HCT116 (cell line): Measurements from ENCODE around the gene WNT8B. TPM values are rescaled to one million over a fixed set of nuclear protein-coding genes. Genes with fewer than 3 reads are reported as not detected.

Source experiments
- ATAC-seq: fragments of 200-7000 bp; cut with Tn5 transposase; 2 replicates; pipeline ENCODE4 v1.9.1; 2020; ENCODE audit warnings: mild to moderate bottlenecking, moderate library complexity
- BruUV-seq: library from RNA; stranded (reverse); fragments of 400-500 nt; replicated peaks from 2 replicates; lab custom pipeline; 2021; lab: Mats Ljungman, UMichigan
- CTCF ChIA-PET: fragments of 300-600 bp; sonication (Branson Sonifier 250); formaldehyde crosslinking; loops from one replicate; lab custom pipeline; 2021; ENCODE audit warnings: antibody characterized with exemption; lab: Charles Lee
- POLR2A ChIA-PET: fragments of 300-600, 350-600 bp; sonication (Branson Sonifier 250); formaldehyde crosslinking; loops from one replicate; lab custom pipeline; 2021; ENCODE audit warnings: antibody characterized with exemption; lab: Charles Lee
- RAD21 ChIA-PET, 2 experiments: fragments of 300-600 bp; sonication (Branson Sonifier 250); formaldehyde crosslinking; loops; one replicate each; lab custom pipeline; 2023; ENCODE audit warnings: low total read pairs in 2 of 2; ENCODE audit not compliant: uncharacterized antibody in 2 of 2, unreplicated experiment in 2 of 2, low non-redundant PET in 1 of 2; lab: Charles Lee
- DNase-seq: peaks from one replicate; pipeline ENCODE4 v3.0.0-alpha.2; 2010; ENCODE audit warnings: low read depth, low spot score
- H2AFZ ChIP-seq: fragments of 200-600 bp; shearing (Covaris generic), sonication (generic); 2 replicates; pipeline ENCODE4 v1.6.1; 2017; ENCODE audit warnings: low read depth, mixed run types, mixed read lengths, antibody characterized with exemption, low read length; ENCODE audit not compliant: poor library complexity, severe bottlenecking
- H3K27ac ChIP-seq: 2 replicates; pipeline ENCODE4 v1.5.1; 2012; ENCODE audit warnings: low read depth, low read length
- H3K27me3 ChIP-seq: fragments of 200-600 bp; sonication (generic); 2 replicates; pipeline ENCODE4 v1.6.1; 2016; ENCODE audit warnings: mixed run types, low read length, mixed read lengths; ENCODE audit not compliant: insufficient read depth
- H3K36me3 ChIP-seq, 2 experiments: fragments of 200-500 bp in 1 of 2; fragments of 200-600 bp in 1 of 2; sonication (Bioruptor generic) in 1 of 2; sonication (generic) in 1 of 2; 2 replicates each; pipeline versions ENCODE4 v1.5.1 to v1.6.1; 2014 to 2016; ENCODE audit warnings: low read length in 2 of 2, inconsistent platforms in 1 of 2, mixed read lengths in 1 of 2, mixed run types in 1 of 2; ENCODE audit not compliant: insufficient read depth in 2 of 2, control insufficient read depth in 1 of 2
- H3K4me1 ChIP-seq, 2 experiments: fragments of 200-600 bp in 1 of 2; sonication (generic) in 1 of 2; 2 replicates each; pipeline versions ENCODE4 v1.5.1 to v1.6.1; 2012 to 2017; ENCODE audit warnings: low read length in 2 of 2, inconsistent platforms in 1 of 2, mild to moderate bottlenecking in 1 of 2, mixed read lengths in 1 of 2, mixed run types in 1 of 2, moderate library complexity in 1 of 2; ENCODE audit not compliant: insufficient read depth in 2 of 2, control insufficient read depth in 1 of 2
- H3K4me2 ChIP-seq: fragments of 200-600 bp; sonication (generic); 2 replicates; pipeline ENCODE4 v1.6.1; 2017; ENCODE audit warnings: mixed run types, low read length, mixed read lengths
- H3K4me3 ChIP-seq, 2 experiments: fragments of 200-600 bp in 1 of 2; sonication (generic) in 1 of 2; replicated peaks in 1 of 2; 2 replicates each; pipeline ENCODE4 v1.5.1; 2011 to 2016; ENCODE audit warnings: low read length in 2 of 2, control low read depth in 1 of 2, low read depth in 1 of 2, mild to moderate bottlenecking in 1 of 2, mixed read lengths in 1 of 2, mixed run types in 1 of 2
- H3K79me2 ChIP-seq: fragments of 200-600 bp; sonication (generic); 2 replicates; pipeline ENCODE4 v1.6.1; 2017; ENCODE audit warnings: mild to moderate bottlenecking, mixed run types, low read length, moderate library complexity, mixed read lengths; ENCODE audit not compliant: insufficient read depth
- H3K9ac ChIP-seq: fragments of 200-600 bp; sonication (generic); 2 replicates; pipeline ENCODE4 v1.6.1; 2016; ENCODE audit warnings: low read length, mixed read lengths
- H3K9me2 ChIP-seq: fragments of 200-600 bp; sonication (generic), shearing (Covaris generic); 2 replicates; pipeline ENCODE4 v1.6.1; 2017; ENCODE audit warnings: mixed run types, mild to moderate bottlenecking, moderate library complexity; ENCODE audit not compliant: insufficient read depth
- H3K9me3 ChIP-seq, 2 experiments: fragments of 200-500 bp in 1 of 2; fragments of 200-600 bp in 1 of 2; sonication (Bioruptor generic) in 1 of 2; sonication (generic) in 1 of 2; 2 replicates each; pipeline ENCODE4 v1.6.1; 2014 to 2017; ENCODE audit warnings: low read length in 2 of 2, mixed read lengths in 2 of 2, inconsistent platforms in 1 of 2, low read depth in 1 of 2, mild to moderate bottlenecking in 1 of 2, mixed run types in 1 of 2, moderate library complexity in 1 of 2; ENCODE audit not compliant: control insufficient read depth in 1 of 2, insufficient read depth in 1 of 2
- H4K20me1 ChIP-seq: fragments of 200-600 bp; sonication (generic), shearing (Covaris generic); 2 replicates; pipeline ENCODE4 v1.6.1; 2017; ENCODE audit warnings: mixed run types, mild to moderate bottlenecking, moderate library complexity; ENCODE audit not compliant: insufficient read depth
- CBX3 ChIP-seq: IDR thresholded peaks from 2 replicates; pipeline ENCODE4 v1.6.1; 2012; ENCODE audit warnings: low read depth
- CTCF ChIP-seq, 3 experiments: fragments of 200-600 bp in 1 of 3; sonication (generic) in 1 of 3; IDR thresholded peaks in 2 of 3; conservative IDR thresholded peaks in 1 of 3; 2 replicates each; pipeline ENCODE4 v1.5.1; 2012 to 2017; ENCODE audit warnings: low read depth in 2 of 3, low read length in 2 of 3, antibody characterized with exemption in 1 of 3, borderline replicate concordance in 1 of 3, control low read depth in 1 of 3, mild to moderate bottlenecking in 1 of 3, mixed read lengths in 1 of 3, mixed run types in 1 of 3, moderate library complexity in 1 of 3; ENCODE audit not compliant: insufficient read depth in 1 of 3
- EZH2phosphoT487 ChIP-seq: fragments of 200-600 bp; IDR thresholded peaks from 2 replicates; pipeline ENCODE4 v1.6.1; 2018; ENCODE audit warnings: antibody characterized with exemption, borderline replicate concordance
- JUND ChIP-seq: IDR thresholded peaks from 2 replicates; pipeline ENCODE4 v1.6.1; 2012
- MAX ChIP-seq: IDR thresholded peaks from 2 replicates; pipeline ENCODE4 v1.6.1; 2012
- RAD21 ChIP-seq: IDR thresholded peaks from 2 replicates; pipeline ENCODE4 v1.6.1; 2012; ENCODE audit warnings: low read depth, mild to moderate bottlenecking
- SIN3A ChIP-seq: IDR thresholded peaks from 2 replicates; pipeline ENCODE4 v1.6.1; 2012; ENCODE audit warnings: low read depth
- SP1 ChIP-seq: IDR thresholded peaks from 2 replicates; pipeline ENCODE4 v1.6.1; 2012; ENCODE audit warnings: low read depth
- ZFX ChIP-seq: fragments of 450-650 bp; IDR thresholded peaks from 2 replicates; pipeline ENCODE4 v1.6.1; 2017
- intact Hi-C: fragments of 100-400 bp; cut with micrococcal nuclease; formaldehyde crosslinking; loops from 2 replicates; pipeline ENCODE4 v1.10.0; 2022
- total RNA-seq: library from RNA; stranded (reverse); gene quantifications from one replicate; pipeline ENCODE4 v1.2.1, GENCODE V29; 2021; ENCODE audit not compliant: unreplicated experiment

Gene WNT8B
- total RNA-seq, 1 experiment from 2014 or later: not detected

- TF ChIP-seq MAX (no peak), JUND (no peak), RAD21 (no peak), CTCF (IDR thresholded peaks at IDR 0.05 in 2 of 3, conservative IDR thresholded peaks at IDR 0.05 in 1 of 3; ENCODE audit: borderline replicate concordance in 1 of 3, insufficient read depth in 1 of 3, low read depth in 2 of 3, low read length in 2 of 3) (no peak), CBX3 (no peak), SIN3A (no peak), EZH2phosphoT487 (no peak), ZFX (no peak)
These were observed 16.2 kb downstream of the WNT8B start (continued) for GRCh38 chr10:100479037-100479436.

GRCh38 chr10:100480002-100480401, 17.2 kb downstream of the WNT8B start:
- no peak overlapping the region for H3K4me2 ChIP-seq
- no peak overlapping the region for H3K9ac ChIP-seq
- intact Hi-C loops: no loop called here
- CTCF ChIA-PET: no interaction called here
- BruUV-seq: no TSS peak
- no peak overlapping the region for H3K4me3 ChIP-seq
- no peaks in the 10 kb centered on the region for H4K20me1 ChIP-seq
- no peaks in the 10 kb centered on the region for H3K36me3 ChIP-seq
- H3K79me2 ChIP-seq: no peaks in the 10 kb centered on the region
- RAD21 ChIA-PET: interaction anchor here in 1 of 2 experiments (1.7 kb wide), 1 partner anchor 39 kb away, joined by 5 read pairs; no protein-coding TSS in a partner anchor
- H3K9me3 ChIP-seq: no peaks in the 10 kb centered on the region
- no peak for TF ChIP-seq SP1
- peaks cover 0 to 4% of the 10 kb centered on the region in 2 experiments; a peak in 2 of 4 replicates for H3K4me1 ChIP-seq
- H3K9me2 ChIP-seq: no peaks in the 10 kb centered on the region
- H2AFZ ChIP-seq: no peak overlapping the region
- no peak for ATAC-seq
- no peak overlapping the region for H3K27ac ChIP-seq
- DNase-seq: no peak
- H3K27me3 ChIP-seq: peaks cover 22% of the 10 kb centered on the region
- POLR2A ChIA-PET: no interaction called here
